ENCODE results near the gene ALAS1.

- TF ChIP-seq CTCF (conservative IDR thresholded peaks at IDR 0.05; ENCODE audit: low read depth in 2 of 2) (no peak), POLR2AphosphoS5 (IDR thresholded peaks at IDR 0.05; ENCODE audit: low read depth) (no peak), EZH2 (IDR thresholded peaks at IDR 0.05; ENCODE audit: low read depth, unreplicated experiment) (peak; percentile 56), CREB1 (CRISPR knock-in tag; IDR thresholded peaks at IDR 0.05; ENCODE audit: low read depth) (no peak), REST (IDR thresholded peaks at IDR 0.05; ENCODE audit: unreplicated experiment) (no peak)
These were observed 47.6 kb downstream of the ALAS1 start, which contains the start of gene PPM1M for GRCh38 chr3:52245322-52246263.

Data from GM23338 (cell line).